ENCODE measurements around the gene AIF1L.

AIF1L gene

DNA sequence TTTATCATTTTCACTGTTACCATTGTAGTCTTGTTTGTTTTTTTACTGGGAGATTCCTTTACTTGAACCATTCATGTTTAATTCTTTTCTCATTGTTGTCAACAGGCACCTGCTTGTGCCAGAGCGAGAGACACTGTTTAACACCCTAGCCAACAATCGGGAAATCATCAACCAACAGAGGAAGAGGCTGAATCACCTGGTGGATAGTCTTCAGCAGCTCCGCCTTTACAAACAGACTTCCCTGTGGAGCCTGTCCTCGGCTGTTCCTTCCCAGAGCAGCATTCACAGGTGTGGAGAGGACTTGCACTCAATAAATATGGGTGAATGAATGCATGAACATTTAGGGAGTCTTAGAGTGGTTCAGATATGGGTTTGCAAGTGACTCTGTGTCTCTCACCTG is 66.6 kb downstream of the AIF1L start:
- H3K9me3 ChIP-seq (ENCODE audit: severe bottlenecking), result no peaks in the 10 kb centered on the region
- no peak overlapping the region for H3K4me3 ChIP-seq (ENCODE audit: low read depth, low read length)
- TF ChIP-seq, protein P1, sequence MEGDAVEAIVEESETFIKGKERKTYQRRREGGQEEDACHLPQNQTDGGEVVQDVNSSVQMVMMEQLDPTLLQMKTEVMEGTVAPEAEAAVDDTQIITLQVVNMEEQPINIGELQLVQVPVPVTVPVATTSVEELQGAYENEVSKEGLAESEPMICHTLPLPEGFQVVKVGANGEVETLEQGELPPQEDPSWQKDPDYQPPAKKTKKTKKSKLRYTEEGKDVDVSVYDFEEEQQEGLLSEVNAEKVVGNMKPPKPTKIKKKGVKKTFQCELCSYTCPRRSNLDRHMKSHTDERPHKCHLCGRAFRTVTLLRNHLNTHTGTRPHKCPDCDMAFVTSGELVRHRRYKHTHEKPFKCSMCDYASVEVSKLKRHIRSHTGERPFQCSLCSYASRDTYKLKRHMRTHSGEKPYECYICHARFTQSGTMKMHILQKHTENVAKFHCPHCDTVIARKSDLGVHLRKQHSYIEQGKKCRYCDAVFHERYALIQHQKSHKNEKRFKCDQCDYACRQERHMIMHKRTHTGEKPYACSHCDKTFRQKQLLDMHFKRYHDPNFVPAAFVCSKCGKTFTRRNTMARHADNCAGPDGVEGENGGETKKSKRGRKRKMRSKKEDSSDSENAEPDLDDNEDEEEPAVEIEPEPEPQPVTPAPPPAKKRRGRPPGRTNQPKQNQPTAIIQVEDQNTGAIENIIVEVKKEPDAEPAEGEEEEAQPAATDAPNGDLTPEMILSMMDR (IDR thresholded peaks at IDR 0.05; ENCODE audit: low read depth, low read length), result no peak
- H3K27ac ChIP-seq, result no peak overlapping the region
- no peaks in the 10 kb centered on the region for H3K27me3 ChIP-seq (ENCODE audit: insufficient read depth, low read depth, severe bottlenecking)
- H3K36me3 ChIP-seq, result peaks cover 92% of the 10 kb centered on the region
- DNase-seq, result no peak

GRCh38 chr9:131165523-131165922 is 69.2 kb downstream of the AIF1L start:
- H3K9me3 ChIP-seq (ENCODE audit: severe bottlenecking), result no peaks in the 10 kb centered on the region
- TF ChIP-seq, protein P1 (IDR thresholded peaks at IDR 0.05; ENCODE audit: low read depth, low read length), result no peak
- DNase-seq, result no peak
- no peak overlapping the region for H3K4me3 ChIP-seq (ENCODE audit: low read depth, low read length)
- H3K27me3 ChIP-seq (ENCODE audit: insufficient read depth, low read depth, severe bottlenecking), result no peaks in the 10 kb centered on the region
- no peak overlapping the region for H3K27ac ChIP-seq
- peaks cover 66% of the 10 kb centered on the region for H3K36me3 ChIP-seq

DNA sequence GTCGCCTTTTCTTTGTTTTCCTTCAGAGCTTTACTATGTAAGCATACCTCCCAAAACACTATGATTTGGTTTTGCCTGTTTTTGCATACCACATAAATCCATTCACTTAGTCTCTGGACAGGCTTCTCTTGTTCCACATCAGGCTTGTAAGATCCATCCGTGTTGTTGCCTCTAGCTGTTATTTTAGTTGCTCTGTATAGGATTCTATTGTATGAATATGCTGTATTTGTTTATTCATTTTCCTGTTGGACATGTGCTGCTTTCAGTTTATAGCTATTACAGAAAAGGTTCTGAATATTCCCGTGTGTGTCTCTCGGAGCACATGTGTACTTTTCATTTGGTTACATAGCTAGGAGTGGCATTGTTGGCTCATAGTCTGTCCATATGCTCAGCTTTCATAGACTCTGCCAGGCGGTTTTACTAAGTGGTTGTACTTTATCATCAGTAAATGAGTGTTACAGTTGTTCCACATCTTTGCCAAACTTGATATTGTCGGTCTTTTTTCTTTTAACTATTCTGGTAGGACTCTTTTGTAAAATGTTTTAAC is 70.9 kb downstream of the AIF1L start:
- Histone ChIP-seq H3K36me3 (peaks cover 55% of the 10 kb centered on the region), H3K27ac (no peak overlapping the region), H3K9me3 (ENCODE audit: severe bottlenecking) (no peaks in the 10 kb centered on the region), H3K4me3 (ENCODE audit: low read depth, low read length) (no peak overlapping the region), H3K27me3 (ENCODE audit: insufficient read depth, low read depth, severe bottlenecking) (no peaks in the 10 kb centered on the region)
- TF ChIP-seq, protein P1 (IDR thresholded peaks at IDR 0.05; ENCODE audit: low read depth, low read length), result no peak
- no peak for DNase-seq

- TF ChIP-seq, protein P1 (IDR thresholded peaks at IDR 0.05; ENCODE audit: low read depth, low read length), result no peak
- H3K36me3 ChIP-seq, result peaks cover 48% of the 10 kb centered on the region
- no peak overlapping the region for H3K27ac ChIP-seq
- no peak overlapping the region for H3K4me3 ChIP-seq (ENCODE audit: low read depth, low read length)
- DNase-seq, result no peak
- no peaks in the 10 kb centered on the region for H3K9me3 ChIP-seq (ENCODE audit: severe bottlenecking)
- H3K27me3 ChIP-seq (ENCODE audit: insufficient read depth, low read depth, severe bottlenecking), result no peaks in the 10 kb centered on the region
These were observed 71.6 kb downstream of the AIF1L start for GRCh38 chr9:131167936-131168335.

GRCh38 chr9:131169563-131170240 is 73.4 kb downstream of the AIF1L start:
- Histone ChIP-seq H3K36me3 (peaks cover 42% of the 10 kb centered on the region), H3K4me3 (ENCODE audit: low read depth, low read length) (no peak overlapping the region), H3K27ac (no peak overlapping the region)

More at GRCh38 chr9:131169563-131170240, 73.4 kb downstream of the AIF1L start:
- no peak for DNase-seq
- Histone ChIP-seq H3K27me3 (ENCODE audit: insufficient read depth, low read depth, severe bottlenecking) (no peaks in the 10 kb centered on the region), H3K9me3 (ENCODE audit: severe bottlenecking) (no peaks in the 10 kb centered on the region)
- TF ChIP-seq, protein P1 (IDR thresholded peaks at IDR 0.05; ENCODE audit: low read depth, low read length), result no peak
